ENCODE measurements around the gene EDN1.

Gene EDN1

GRCh38 chr6:12289933-12290820 lies at the start of gene EDN1:
TSS of gene EDN1 (plus strand) at chr6:12290361. CDS start at chr6:12290630, 269 bp downstream.
- peak; percentile 77 for DNase-seq

- DNase-seq = no peak
Measured at GRCh38 chr6:12241493-12242175, 48.5 kb upstream of the EDN1 start.

DNA sequence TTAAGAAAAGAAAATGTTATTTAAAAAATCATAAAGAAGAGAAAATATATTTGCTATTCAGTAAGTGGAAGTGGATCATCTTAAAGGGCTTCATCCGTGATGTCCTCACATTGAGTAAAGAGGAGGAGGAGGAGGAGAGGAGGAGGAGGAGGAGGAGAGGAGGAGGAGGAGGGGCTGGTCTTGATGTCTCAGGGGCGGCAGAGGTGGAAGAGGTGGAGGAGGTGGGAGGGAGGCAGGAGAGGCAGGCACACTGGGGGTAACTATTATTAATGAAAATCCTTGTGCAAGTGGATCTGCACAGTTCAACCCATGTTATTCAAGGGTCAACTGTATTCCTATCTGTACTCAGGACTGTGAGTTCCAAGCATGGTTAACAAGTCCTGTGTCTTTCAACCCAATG lies 47.0 kb upstream of the EDN1 start:
- DNase-seq = no peak

GRCh38 chr6:12245360-12245759 lies 44.8 kb upstream of the EDN1 start:
- no peak for DNase-seq

DNA sequence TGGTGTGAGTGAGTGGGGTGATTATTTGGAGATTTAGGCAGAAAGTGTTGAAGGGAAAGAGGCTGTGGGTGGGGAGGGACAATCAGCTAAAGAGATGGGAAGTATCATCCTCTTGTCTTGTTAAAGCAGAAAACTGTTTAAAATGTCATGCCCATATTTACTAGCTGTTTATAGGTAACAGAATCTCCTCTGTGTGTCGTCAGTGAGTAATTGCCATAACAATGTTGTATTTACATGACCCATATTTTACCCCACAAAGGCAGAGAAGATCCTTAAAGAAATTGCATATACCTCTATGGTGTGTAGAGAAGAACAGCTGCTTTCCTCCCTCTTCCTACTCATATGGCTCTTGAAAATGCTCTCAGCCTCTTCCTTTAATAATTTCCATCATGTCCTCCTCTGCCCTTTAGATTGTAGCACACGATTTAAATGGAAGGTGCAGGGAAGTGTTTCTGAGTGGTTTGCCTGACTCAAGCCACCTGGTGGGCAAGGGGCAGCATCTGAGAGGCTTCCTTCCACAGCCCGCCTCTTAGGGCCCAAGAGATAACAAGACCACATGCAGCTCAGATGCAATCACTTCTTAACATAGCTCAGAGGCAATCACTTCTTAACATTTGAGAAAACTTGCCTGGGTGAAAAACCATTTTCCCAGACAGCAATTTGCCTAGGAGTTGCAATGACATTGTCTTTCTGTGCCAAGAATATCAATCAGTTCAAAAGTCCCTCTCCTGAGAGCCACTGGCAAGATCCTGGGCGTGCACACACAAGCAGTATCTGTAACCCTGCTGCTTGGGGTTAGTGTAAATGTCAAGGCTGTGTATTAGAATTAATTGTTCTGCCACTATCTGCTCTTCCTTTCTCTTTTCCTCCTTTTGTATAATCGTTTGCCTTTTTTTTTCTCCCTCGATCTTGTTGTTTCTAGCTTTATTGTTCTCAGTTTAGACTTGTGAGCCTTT lies 44.1 kb upstream of the EDN1 start:
- DNase-seq = no peak

DNA sequence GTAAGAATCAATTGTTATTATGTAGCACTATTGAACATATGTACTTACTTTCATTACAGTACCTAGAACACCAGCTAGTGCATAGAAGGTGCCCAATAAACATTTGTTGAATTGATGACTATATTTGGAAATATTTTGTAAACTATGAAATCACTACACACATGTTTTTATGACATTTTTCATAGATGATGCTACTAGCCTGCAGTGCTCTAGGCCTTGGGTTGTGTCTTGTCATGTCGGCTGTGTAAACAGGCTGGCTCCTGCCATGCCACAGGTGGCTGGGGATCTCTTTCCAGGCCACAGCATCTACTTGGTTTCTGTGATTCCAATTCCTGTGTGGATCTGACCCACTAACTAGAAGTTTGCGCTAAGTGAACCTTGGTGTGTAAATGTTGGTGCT lies 43.3 kb upstream of the EDN1 start:
- no peak for DNase-seq

GRCh38 chr6:12249541-12250382 lies 40.4 kb upstream of the EDN1 start:
- DNase-seq = no peak

GRCh38 chr6:12250383-12250770 lies 39.8 kb upstream of the EDN1 start:
- DNase-seq = no peak

GRCh38 chr6:12254210-12254609 lies 36.0 kb upstream of the EDN1 start:
- DNase-seq = no peak

DNA sequence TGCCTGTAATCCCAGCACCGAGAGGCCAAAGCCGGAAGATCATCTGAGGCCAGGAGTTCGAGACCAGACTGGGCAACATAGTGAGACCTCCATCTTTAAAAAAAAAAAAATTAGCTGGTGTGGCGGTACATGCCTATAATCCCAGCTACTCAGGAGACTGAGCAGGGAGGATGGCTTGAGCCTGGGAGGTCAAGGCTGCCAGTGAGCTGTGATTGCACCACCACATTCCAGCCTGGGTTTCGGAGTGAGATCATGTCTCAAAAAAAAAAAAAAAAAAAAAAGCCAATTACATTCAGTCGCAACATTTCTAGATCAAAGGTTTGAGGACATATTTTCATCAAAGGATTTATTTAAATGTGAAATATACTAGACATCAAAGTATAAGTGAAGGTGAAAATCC lies 32.0 kb upstream of the EDN1 start:
- no peak for DNase-seq

DNA sequence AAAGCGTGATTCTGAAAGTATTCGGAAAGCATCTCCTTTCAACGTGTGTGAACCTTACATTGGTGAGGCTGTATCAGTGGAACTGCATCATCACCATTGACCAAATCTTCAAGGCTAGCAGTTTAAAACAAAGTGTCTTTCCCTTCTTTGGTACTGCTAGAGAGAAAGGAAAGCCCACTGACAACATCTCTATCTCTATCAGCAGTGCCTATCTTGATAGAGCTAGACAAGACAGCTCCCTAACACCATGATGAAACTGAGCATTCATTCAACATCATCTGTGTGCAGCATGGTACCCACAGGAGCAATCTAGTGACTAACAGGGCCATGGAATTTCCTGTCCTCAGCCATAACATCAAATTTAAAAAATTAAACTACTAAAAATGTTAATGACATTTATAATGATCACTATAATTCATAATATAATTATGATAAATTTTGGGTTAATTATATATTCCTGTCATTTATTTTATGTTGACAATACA lies 31.5 kb upstream of the EDN1 start:
- DNase-seq = no peak

DNA sequence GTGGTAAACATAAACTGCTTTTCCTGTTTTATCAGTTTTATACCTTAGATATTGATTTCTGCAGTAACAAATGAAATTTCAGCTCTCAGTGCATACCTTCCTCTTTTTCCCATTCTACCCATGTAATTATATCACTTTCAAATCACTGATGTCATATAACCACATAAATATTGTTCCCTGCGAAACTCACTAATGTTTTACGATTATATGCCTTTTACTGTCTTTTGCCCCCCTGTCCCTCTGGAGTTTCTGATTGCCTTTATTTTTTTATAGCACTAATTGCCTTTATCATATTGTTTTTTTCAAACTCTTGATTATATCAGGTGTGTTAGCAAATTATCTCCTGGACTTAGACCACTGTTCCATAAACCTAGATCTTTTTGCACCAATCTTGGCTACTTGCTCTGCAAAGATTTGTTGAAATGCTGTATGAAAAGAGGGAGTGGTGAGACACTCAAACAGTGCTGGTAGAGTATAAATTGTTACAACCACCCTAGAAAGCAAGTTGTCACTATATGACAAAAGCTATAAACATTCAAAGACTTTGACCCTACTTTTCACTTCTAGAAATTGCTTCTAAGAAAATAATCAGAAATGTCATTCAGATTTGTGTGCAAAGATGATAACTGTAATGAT lies 29.6 kb upstream of the EDN1 start:
- no peak for DNase-seq

GRCh38 chr6:12261502-12261901 lies 28.7 kb upstream of the EDN1 start:
- no peak for DNase-seq

- DNase-seq = no peak
Measured at GRCh38 chr6:12262236-12263061, 27.7 kb upstream of the EDN1 start.

- no peak for DNase-seq
Measured at GRCh38 chr6:12263403-12263802, 26.8 kb upstream of the EDN1 start.

DNA sequence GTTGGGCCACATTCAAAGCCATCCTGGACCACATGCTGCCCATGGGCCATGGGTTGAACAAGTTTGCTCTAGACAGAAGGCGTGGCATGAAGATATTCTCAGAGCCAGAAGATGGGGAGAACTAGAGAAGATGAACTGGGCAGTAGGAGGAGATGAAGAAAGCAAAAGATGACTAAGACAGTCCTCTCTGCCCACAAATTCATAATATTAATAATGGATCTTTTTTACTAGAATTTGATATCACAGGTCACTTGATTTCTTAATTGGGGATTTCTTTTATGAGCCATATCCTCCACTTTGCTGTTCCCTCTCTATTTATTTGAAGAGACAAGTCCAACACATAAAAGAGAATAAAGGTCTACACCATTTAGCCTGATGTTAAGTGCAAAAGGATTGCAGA lies 25.5 kb upstream of the EDN1 start:
- no peak for DNase-seq

DNA sequence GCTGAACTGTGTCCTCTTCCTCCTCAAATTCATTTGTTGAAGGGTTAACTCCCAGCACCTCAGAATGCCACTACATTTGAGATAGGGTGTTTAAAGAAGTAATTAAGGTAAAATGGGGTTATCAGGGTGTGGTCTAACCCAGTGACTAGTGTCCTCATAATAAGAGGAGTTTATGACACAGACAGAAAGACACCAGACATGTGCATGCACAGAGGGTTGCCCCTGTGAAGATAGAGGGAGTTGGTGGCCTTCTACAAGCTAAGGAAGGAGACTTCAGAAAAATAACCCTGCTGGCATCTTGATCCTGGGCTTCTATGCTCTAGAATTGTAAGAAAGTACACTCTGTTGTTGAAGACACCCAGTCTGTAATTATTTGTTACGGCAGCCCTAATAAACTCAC lies 24.9 kb upstream of the EDN1 start:
- no peak for DNase-seq

GRCh38 chr6:12265791-12266190 lies 24.4 kb upstream of the EDN1 start:
- DNase-seq = no peak

DNA sequence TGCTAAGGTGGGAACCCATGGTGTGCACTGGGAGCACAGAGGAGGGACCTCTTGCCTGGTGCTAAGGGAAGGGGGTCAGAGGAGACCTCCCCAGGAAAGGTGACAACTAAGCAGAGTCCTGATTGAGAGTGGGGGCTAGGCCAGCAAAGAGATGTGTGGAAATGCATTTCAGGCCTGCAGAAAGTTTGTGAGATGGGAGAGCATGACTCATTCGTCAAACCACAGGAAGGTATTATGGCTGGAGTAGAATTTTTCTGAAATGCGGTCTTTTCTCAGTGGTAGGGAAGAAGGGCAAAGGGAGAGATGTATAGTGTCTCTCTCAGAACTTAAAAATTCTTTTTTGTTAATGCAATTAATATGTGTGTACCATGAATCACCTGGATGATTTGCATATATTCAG lies 23.6 kb upstream of the EDN1 start:
- no peak for DNase-seq

DNA sequence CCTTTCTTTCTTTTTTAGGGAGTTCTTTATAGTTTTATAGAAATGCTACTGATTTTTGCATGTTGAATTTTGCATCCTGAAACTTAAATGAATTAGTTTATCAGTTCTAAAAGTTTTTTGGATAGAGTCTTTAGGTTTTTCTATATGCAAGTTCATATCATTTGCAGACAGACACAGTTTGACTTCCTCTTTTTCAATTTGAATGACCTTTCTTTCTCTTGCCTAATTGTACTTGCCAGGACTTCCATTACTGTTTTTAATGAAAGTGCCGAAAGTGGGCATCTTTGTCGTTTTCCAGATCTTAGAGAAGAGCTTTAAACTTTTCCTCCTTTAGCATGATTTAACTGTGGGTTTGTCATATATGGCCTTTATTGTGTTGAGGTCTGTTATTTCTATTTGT lies 21.1 kb upstream of the EDN1 start:
- DNase-seq = no peak

All from activated CD4-positive, alpha-beta T cell treated with anti-CD3 and anti-CD28 coated beads for 48 hours (primary cell).